GM18511 (cell line): Measurements from ENCODE around the gene TRDMT1.
A peak's percentile ranks its signal among the peaks of the same experiment; 100 is the strongest.

ENCODE experiments used
- ATAC-seq: cut with Tn5 transposase; IDR thresholded peaks from one replicate; pipeline ENCODE4 v1.9.1; 2021; ENCODE audit warnings: mild to moderate bottlenecking, moderate library complexity; ENCODE audit not compliant: unreplicated experiment

The TRDMT1 gene

GRCh38 chr10:17179002-17179401, 22.5 kb downstream of the TRDMT1 start:
- no peak for ATAC-seq

DNA sequence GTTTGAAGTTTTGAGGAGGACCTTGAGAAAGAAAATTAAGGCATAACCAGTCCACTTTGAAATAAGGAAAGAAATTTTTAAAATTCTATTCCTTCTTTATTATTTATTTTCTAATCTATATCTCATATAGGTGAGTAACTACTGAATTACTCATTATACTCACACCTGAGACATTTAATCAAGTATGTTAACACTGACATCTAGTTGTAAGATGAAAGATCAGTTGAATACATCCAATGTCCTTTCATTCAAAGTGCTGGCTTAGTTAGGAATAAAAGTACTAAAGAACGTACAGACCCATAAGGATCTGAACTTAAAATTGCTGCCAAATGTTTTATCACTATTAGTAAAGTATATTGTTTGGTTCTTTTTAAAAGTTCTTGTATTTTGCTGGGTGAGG, 23.5 kb downstream of the TRDMT1 start:
- ATAC-seq = no peak

GRCh38 chr10:17177014-17177413, 24.5 kb downstream of the TRDMT1 start:
- ATAC-seq = no peak

- ATAC-seq = no peak
These were observed 25.4 kb downstream of the TRDMT1 start for GRCh38 chr10:17176091-17176490.

DNA sequence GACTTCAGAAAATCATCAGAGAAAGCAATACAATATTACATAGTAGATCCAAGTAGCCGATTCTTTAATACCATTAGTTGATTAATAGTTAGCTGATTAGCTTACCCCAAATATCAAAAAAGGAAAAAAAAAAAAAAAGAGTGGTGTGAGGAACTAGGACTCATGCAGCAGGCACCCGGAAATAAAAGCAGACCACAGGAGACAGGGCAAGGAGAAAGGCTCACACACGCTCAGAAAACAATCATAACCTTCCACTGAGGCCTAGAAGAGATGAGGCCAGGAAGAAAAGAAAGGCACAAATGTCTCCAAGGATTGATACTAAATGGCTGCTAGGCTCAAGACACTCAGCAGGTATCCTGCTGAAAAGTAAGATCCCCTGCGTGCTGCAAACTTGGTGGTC, 25.9 kb downstream of the TRDMT1 start:
- peak; percentile 60 for ATAC-seq

DNA sequence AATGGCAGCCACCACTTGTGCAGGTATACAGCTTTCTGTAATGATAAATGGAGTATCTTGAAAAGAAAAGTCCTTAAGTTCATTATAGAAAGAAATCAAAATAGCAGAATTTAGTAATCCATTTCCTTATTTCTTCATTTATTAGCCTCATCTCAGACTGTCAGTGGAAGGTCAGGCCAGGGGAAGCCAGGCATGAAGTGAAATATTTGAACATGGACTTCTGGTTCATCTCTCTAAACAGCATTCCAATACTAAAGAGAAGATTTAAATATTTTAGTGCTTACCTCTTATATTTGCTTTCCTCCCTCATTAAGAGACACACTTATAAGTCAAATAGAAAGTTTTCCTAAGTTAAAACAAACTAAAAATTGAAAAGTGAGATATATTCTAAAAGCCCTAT, 26.8 kb downstream of the TRDMT1 start:
- no peak for ATAC-seq

GRCh38 chr10:17171141-17171641, 30.3 kb downstream of the TRDMT1 start:
- ATAC-seq = no peak

- ATAC-seq = no peak
These were observed 31.7 kb downstream of the TRDMT1 start for GRCh38 chr10:17169803-17170202.

GRCh38 chr10:17166699-17167098, 34.8 kb downstream of the TRDMT1 start:
- no peak for ATAC-seq

DNA sequence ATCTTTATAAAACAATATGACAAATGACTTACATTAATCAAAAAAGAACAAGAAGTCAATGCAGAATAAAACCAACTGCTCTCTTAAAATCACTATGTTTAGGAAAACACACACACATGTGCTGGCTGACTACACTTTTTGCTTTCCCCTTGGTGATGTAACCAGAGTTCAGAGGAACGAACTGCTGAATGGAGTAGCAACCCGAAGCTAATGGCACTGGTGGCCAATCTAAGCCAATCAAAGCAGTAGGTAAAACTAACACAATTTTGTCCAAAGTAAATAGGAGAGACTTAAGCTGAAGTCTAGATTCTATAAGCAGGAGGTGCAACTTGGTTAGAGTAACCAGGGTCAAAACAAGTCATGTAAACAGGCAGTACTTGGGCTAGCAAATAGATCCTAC, 38.6 kb downstream of the TRDMT1 start:
- ATAC-seq = no peak

GRCh38 chr10:17161775-17162174, 39.7 kb downstream of the TRDMT1 start:
- ATAC-seq = no peak

- ATAC-seq = no peak
These were observed 44.4 kb downstream of the TRDMT1 start for GRCh38 chr10:17157024-17157423.

GRCh38 chr10:17155826-17156225, 45.6 kb downstream of the TRDMT1 start:
- no peak for ATAC-seq

DNA sequence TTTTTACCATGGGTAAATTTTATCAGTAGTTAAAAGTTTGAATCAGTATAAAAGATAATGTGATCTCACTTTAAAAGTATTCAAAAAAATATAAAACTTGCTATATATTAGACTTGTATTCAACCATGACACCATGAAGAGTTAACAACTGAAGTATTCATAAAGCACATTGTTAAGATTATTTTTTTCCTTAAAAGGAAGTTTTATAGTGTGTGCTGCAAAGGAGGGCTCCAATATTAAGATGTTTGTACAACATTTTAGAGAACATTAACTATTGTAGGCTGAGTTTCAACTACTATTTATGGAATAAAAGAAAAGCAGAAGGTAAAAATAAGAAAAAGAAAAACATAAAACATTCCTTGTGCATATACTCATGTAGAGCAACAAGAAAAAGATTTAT, 47.4 kb downstream of the TRDMT1 start:
- no peak for ATAC-seq

DNA sequence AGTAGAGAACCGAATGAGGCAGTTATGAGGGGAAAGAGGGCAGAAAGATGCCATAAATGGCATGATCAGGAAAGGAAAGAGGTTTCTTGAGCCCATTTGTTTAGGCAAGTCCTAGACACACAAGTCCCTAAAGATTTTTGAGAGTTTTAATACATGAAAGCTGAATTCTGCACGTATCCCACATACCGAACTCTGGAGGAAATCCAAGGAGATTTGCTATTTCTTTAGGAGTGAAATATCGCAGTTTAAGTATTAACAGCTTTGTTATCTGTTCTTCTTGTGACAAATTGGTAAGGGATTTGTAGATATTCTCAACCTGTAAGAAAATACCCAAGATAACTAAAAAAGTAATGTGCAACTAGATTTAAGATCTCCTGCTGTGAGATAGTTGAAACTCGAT, 48.2 kb downstream of the TRDMT1 start:
- no peak for ATAC-seq

DNA sequence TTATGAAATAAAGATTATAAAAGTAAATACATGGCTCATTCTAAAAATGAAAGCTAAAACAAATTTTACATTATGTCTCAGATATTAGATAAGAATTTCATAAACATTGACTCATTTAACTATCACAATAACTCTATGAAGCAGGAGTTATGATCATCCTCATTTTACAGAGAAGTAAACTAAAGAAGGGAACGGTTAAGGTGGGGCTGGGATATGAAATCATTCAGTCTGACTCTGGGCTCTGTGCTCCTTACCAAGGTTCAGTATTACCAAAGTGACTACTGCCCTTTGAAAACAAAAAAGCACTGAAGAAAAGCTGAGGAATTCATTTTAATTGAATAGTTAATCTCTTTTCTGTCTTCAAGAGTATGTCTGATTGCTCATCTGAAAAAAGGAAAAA, 49.8 kb downstream of the TRDMT1 start:
- no peak for ATAC-seq

- no peak for ATAC-seq
These were observed 53.5 kb downstream of the TRDMT1 start for GRCh38 chr10:17147884-17148489.

DNA sequence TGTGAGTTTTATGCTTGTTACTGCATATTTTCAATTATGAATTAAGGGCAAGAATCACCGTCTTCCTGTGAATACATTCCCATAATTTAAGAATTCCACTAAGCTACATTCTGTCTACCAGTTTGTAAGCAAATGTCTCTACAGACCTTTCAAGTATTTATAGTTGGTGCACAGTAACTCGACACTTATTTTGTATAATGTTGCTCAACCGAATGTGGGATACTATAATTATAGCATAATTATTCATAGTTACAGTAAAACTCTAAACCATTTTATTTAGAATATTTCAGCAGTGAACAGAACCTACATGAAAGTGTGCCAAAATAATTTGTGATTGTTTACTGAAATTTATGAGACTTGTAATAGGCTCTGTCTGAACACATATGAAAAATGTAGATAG, 54.6 kb downstream of the TRDMT1 start:
- no peak for ATAC-seq

DNA sequence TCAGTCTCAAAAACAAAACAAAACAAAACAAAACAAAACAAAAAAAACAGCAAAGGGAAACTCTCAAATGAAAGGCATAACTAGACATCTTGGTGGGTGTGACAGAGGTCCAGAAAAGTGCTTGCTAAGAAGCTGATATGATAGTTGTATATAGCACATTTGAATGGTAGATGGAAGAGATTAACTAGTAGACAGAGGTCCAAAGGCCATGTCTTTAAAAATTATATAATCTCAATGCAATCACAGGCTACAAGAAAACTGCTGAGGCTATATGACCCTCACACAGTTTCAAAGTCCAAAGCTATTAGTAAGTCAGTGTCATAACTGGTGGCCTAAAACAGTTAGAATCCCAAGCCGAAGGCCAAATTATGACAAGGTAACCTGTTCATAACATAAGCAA, 56.2 kb downstream of the TRDMT1 start:
- no peak for ATAC-seq

DNA sequence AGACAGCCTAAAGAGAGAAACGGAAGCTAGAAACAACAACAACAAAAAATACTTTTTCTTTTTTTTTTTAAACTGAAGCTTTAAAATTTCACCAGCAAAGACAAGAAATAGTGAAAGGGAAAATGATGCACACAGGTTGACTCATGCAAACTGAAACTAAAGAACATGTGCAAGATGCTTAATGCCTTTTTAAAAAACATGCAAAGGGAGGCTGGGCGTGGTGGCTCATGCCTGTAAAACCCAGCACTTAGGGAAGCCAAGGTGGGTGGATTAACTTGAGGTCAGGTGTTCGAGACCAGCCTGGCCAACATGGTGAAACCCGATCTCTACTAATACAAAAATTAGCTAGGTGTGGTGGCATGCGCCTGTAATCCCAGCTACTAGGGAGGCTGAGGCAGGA, 56.7 kb downstream of the TRDMT1 start:
- peak; percentile 66 for ATAC-seq

DNA sequence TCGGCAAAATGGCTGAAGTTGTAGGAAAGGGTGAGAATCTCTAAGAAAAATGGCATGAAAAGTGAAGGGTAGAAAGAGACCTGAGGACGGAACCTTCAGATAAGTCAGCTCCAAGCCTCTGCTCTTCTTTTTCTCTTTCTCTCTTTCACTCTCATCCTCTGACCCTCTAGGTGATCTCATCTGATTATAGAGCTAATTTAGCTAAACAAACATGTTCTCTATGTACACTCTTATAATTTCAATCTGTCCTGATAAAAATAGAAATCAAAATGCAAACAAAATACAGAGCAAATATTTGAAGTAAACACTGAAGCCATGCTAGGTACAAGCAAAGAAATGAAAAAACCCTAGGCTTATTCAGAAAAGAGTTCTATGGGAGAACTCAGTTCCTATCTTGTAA, 57.4 kb downstream of the TRDMT1 start:
- ATAC-seq = no peak

DNA sequence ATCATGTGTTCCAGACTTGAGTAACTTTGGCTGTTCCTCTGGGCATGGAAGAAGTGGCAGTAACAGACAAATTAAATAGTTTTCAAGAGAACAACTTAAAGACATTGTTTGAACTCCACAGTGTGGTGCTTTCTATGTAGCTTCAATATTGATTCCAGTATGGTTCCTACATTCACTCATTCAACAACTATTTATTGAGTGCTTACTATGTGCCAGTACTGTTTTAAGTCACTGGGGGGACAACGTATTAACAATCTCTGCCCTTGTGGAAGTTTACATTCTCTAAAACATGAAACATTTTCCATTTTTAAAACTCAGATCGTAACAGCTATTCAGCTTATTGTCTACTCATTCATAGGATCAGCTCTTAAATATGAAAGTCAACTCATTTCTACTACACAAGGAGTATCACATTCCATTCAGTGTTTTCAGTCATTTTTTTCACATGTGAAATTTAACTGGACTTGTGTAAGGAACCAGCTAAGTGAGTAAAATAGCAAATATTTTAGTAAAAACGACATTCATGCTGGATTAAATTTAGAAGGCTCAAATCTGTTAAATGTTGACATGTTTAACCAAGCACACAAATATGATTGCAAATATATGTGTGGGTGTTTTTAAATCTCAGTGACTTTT, 58.3 kb downstream of the TRDMT1 start:
- no peak for ATAC-seq
